PC-3 (cell line): Measurements from ENCODE around the gene FUS. TPM values are rescaled to one million over a fixed set of nuclear protein-coding genes. Genes with fewer than 3 reads are reported as not detected.

Source experiments
- ATAC-seq: fragments of 200-7000 bp; cut with Tn5 transposase; 2 replicates; pipeline ENCODE4 v1.9.1; 2020; ENCODE audit warnings: mild to moderate bottlenecking, moderate library complexity
- BruUV-seq: library from RNA; stranded (reverse); fragments of 400-500 nt; replicated peaks from 2 replicates; lab custom pipeline; 2021; lab: Mats Ljungman, UMichigan
- CTCF ChIA-PET: fragments of 300-600 bp; sonication (Branson Sonifier 250); formaldehyde crosslinking; loops from one replicate; lab custom pipeline; 2022; ENCODE audit warnings: antibody characterized with exemption; lab: Charles Lee
- POLR2A ChIA-PET: fragments of 300-600 bp; sonication (Branson Sonifier 250); formaldehyde crosslinking; loops from one replicate; lab custom pipeline; 2022; ENCODE audit warnings: antibody characterized with exemption; ENCODE audit not compliant: unreplicated experiment; lab: Charles Lee
- DNase-seq: peaks from one replicate; pipeline ENCODE4 v3.0.0-alpha.2; 2015
- H2AFZ ChIP-seq: fragments of 300-600 bp; sonication (generic); 2 replicates; pipeline ENCODE4 v1.6.0; 2016; ENCODE audit warnings: antibody characterized with exemption, low read length
- H3F3A ChIP-seq: fragments of 300-600 bp; sonication (generic); one replicate; pipeline ENCODE4 v1.6.0; 2017; ENCODE audit warnings: antibody characterized with exemption, low read length, control low read depth, mild to moderate bottlenecking; ENCODE audit not compliant: unreplicated experiment
- H3K27ac ChIP-seq: fragments of 300-600 bp; sonication (generic); 2 replicates; pipeline ENCODE4 v1.5.1; 2016; ENCODE audit warnings: mild to moderate bottlenecking, low read length
- H3K27me3 ChIP-seq: fragments of 300-600 bp; sonication (generic); 2 replicates; pipeline ENCODE4 v1.6.1; 2016; ENCODE audit warnings: low read length, mixed read lengths
- H3K36me3 ChIP-seq: fragments of 300-600 bp; sonication (generic); 2 replicates; pipeline ENCODE4 v1.6.1; 2016; ENCODE audit warnings: low read depth, mixed run types, low read length, mixed read lengths
- H3K4me1 ChIP-seq: fragments of 300-600 bp; sonication (generic); 2 replicates; pipeline ENCODE4 v1.5.1; 2016; ENCODE audit warnings: low read length; ENCODE audit not compliant: insufficient read depth
- H3K4me2 ChIP-seq: fragments of 300-600 bp; sonication (generic); 2 replicates; pipeline ENCODE4 v1.6.0; 2016; ENCODE audit warnings: low read length
- H3K4me3 ChIP-seq: fragments of 300-600 bp; sonication (generic); 2 replicates; pipeline ENCODE4 v1.5.1; 2016; ENCODE audit warnings: mild to moderate bottlenecking, low read length, mixed read lengths
- H3K79me2 ChIP-seq: fragments of 300-600 bp; sonication (generic); 2 replicates; pipeline ENCODE4 v1.6.1; 2017; ENCODE audit warnings: low read length, mixed read lengths
- H3K9ac ChIP-seq: fragments of 300-600 bp; sonication (generic); 2 replicates; pipeline ENCODE4 v1.6.0; 2016; ENCODE audit warnings: mild to moderate bottlenecking, low read length
- H3K9me2 ChIP-seq: fragments of 300-600 bp; sonication (generic); replicated peaks from 2 replicates; pipeline ENCODE4 v1.6.1; 2016; ENCODE audit warnings: mixed run types, low read length, mixed read lengths
- H3K9me3 ChIP-seq: fragments of 300-600 bp; sonication (generic); 2 replicates; pipeline ENCODE4 v1.6.1; 2016; ENCODE audit warnings: low read length, mixed read lengths
- H4K20me1 ChIP-seq: fragments of 300-600 bp; sonication (generic); 2 replicates; pipeline ENCODE4 v1.6.1; 2016; ENCODE audit warnings: low read length, mixed read lengths
- EZH2 ChIP-seq: fragments of 300-600 bp; sonication (generic); IDR thresholded peaks from one replicate; pipeline ENCODE4 v1.6.1; 2017; ENCODE audit warnings: antibody characterized with exemption, mild to moderate bottlenecking, low read length; ENCODE audit not compliant: unreplicated experiment
- EZH2phosphoT487 ChIP-seq: fragments of 300-600 bp; sonication (generic); IDR thresholded peaks from 2 replicates; pipeline ENCODE4 v1.6.1; 2018; ENCODE audit warnings: mild to moderate bottlenecking, antibody characterized with exemption, low read length, borderline replicate concordance
- intact Hi-C: fragments of 100-400 bp; cut with micrococcal nuclease; formaldehyde crosslinking; loops from 2 replicates; pipeline ENCODE4 v1.9.0; 2023
- total RNA-seq: library from RNA; depleted of rRNA; stranded (reverse); fragments of >200 nt; gene quantifications from 2 replicates; pipeline ENCODE4 v1.2.3, GENCODE V29; 2014
- TF ChIP-seq, protein P1 (sequence below): fragments of 300-600 bp; sonication (generic); conservative IDR thresholded peaks from 2 replicates; pipeline ENCODE4 v1.5.1; 2017; ENCODE audit warnings: antibody characterized with exemption, low read depth, mild to moderate bottlenecking, low read length

FUS gene
- total RNA-seq, 1 experiment from 2014 or later = 43.0 TPM

- TF ChIP-seq, protein P1, sequence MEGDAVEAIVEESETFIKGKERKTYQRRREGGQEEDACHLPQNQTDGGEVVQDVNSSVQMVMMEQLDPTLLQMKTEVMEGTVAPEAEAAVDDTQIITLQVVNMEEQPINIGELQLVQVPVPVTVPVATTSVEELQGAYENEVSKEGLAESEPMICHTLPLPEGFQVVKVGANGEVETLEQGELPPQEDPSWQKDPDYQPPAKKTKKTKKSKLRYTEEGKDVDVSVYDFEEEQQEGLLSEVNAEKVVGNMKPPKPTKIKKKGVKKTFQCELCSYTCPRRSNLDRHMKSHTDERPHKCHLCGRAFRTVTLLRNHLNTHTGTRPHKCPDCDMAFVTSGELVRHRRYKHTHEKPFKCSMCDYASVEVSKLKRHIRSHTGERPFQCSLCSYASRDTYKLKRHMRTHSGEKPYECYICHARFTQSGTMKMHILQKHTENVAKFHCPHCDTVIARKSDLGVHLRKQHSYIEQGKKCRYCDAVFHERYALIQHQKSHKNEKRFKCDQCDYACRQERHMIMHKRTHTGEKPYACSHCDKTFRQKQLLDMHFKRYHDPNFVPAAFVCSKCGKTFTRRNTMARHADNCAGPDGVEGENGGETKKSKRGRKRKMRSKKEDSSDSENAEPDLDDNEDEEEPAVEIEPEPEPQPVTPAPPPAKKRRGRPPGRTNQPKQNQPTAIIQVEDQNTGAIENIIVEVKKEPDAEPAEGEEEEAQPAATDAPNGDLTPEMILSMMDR = no peak
- TF ChIP-seq EZH2 (no peak), EZH2phosphoT487 (no peak)
- Histone ChIP-seq H3K9ac (no peak overlapping the region), H3K9me2 (no peaks in the 10 kb centered on the region), H4K20me1 (no peaks in the 10 kb centered on the region), H2AFZ (peak overlapping the region; percentile 87), H3K79me2 (no peaks in the 10 kb centered on the region), H3F3A (no peaks in the 10 kb centered on the region), H3K36me3 (no peaks in the 10 kb centered on the region), H3K27ac (no peak overlapping the region), H3K4me1 (0 out of 2 replicates have a peak, but pooled peaks cover 7% of the 10 kb centered on the region), H3K27me3 (peaks cover 10% of the 10 kb centered on the region), H3K9me3 (no peaks in the 10 kb centered on the region), H3K4me3 (peak overlapping the region; percentile 68), H3K4me2 (peak overlapping the region; percentile 94)
- DNase-seq (peak; percentile 57), ATAC-seq (peak; percentile 95)
- ChIA-PET CTCF (interaction anchor here (0.6 kb wide), 1 partner anchor 605 kb away, joined by 6 read pairs; no protein-coding TSS in a partner anchor), POLR2A (no interaction called here)
- intact Hi-C loops = no loop called here
- BruUV-seq = no TSS peak
These were observed 35.6 kb downstream of the FUS start for GRCh38 chr16:31215287-31216162.

GRCh38 chr16:31216422-31217135 lies 36.6 kb downstream of the FUS start, which contains the start of gene PYDC1:
Gene PYDC1, minus strand, starts transcription at chr16:31217135. Its CDS starts 107 bp downstream, at chr16:31217028.
- H3K4me2 ChIP-seq = peak within 1 kb of the TSS; percentile 94
- ATAC-seq (no peak), DNase-seq (no peak)
- H3F3A ChIP-seq = no peaks in the 10 kb centered on the region
- no peak within 1 kb of the TSS for H3K27ac ChIP-seq
- ChIA-PET POLR2A (no interaction called here), CTCF (no interaction called here)
- H3K9me3 ChIP-seq = no peaks in the 10 kb centered on the region
- peak within 1 kb of the TSS; percentile 68; the same call in 1 of the 2 replicates for H3K4me3 ChIP-seq
- no peaks in the 10 kb centered on the region for H3K79me2 ChIP-seq
- TF ChIP-seq EZH2phosphoT487 = no peak
- no peak for TF ChIP-seq EZH2
- TF ChIP-seq, protein P1 = no peak
- 0 out of 2 replicates have a peak, but pooled peaks cover 7% of the 10 kb centered on the region for H3K4me1 ChIP-seq
- H3K9me2 ChIP-seq = no peaks in the 10 kb centered on the region
- intact Hi-C loops = no loop called here
- H2AFZ ChIP-seq = peak within 1 kb of the TSS; percentile 87
- H3K27me3 ChIP-seq = peaks cover 10% of the 10 kb centered on the region
- BruUV-seq = no TSS peak
- no peaks in the 10 kb centered on the region for H4K20me1 ChIP-seq
- H3K36me3 ChIP-seq = no peaks in the 10 kb centered on the region
- no peak within 1 kb of the TSS for H3K9ac ChIP-seq
